ENCODE results near the gene C1orf167.

Gene C1orf167

DNA sequence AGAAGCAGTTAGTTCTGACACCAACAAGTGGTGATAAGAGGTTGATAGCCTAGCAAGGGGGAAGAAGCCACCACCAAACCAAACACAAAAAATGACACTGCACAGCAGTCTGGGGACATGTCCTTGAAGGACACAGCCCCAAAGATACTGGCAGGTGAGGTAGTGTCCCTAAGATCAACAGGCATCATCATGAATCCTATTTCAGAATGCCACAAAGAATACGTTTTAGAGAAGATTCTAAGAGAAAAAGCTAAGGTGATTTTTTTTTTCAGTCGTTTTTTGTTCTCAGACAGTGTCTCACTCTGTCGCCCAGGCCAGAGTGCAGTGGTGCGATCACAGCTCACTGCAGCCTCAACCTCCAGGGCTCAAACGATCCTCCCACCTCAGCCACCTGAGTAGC is 24.2 kb downstream of the C1orf167 start:
- no peak for DNase-seq (ENCODE audit: low spot score)

DNA sequence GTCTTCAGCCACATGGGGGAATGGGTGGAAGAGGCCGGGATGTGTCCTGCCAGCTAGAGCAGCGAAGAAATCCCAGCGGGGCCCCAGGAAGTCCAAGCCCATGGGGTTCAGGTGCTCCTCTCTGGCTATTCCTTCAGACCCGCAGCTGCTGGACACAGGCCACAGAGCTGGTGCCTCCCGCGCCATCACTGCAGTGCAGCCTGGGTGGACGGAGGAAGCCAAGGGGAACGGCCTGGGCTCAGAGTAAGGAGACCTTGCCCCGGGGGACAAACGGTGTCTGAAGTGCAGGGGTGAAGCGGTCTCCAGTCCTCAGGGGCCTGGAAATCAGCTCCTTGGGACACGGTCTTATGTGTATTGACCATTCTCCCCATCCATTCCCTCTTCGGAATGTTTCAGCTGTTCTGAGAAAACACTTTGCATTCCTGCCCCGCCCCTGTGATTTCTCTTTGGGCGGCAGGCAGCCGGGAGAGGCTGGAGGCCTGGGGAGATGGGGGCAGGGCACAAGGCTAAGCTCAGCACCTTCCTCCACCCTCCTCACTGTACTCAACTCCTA is 25.3 kb downstream of the C1orf167 start:
- no peak for DNase-seq (ENCODE audit: low spot score)

DNA sequence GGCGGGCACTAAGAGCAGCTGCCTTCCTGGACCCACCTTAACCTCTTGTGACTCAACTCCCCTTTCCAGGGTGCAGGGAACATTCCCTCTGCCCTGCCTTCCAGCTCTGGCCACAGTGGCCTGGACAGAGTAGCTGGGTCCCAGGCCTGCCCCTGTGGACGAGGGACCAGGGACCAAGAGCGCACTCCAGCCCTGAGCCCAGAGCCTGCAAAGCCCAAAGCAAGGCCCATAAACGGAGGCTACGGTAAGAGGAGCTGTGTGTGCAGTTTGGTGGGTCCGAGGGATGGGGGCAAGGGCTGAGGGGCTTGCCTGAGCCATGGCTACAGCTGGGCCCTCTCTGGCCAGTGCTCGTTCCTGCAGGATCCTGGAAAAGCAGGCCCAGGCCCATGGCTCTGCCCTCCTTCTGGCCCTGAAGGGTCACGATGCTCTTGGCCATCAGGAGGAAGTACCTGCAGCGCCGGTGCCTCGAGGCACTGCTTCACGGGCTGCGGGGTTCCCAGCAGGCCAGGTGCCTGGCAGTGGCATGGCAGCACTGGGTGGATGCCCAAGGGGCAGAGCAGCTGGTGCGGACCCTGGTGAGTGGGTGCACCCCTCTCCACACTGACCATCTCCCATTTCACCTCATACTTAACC is 25.9 kb downstream of the C1orf167 start:
- DNase-seq (ENCODE audit: low spot score) = no peak

DNA sequence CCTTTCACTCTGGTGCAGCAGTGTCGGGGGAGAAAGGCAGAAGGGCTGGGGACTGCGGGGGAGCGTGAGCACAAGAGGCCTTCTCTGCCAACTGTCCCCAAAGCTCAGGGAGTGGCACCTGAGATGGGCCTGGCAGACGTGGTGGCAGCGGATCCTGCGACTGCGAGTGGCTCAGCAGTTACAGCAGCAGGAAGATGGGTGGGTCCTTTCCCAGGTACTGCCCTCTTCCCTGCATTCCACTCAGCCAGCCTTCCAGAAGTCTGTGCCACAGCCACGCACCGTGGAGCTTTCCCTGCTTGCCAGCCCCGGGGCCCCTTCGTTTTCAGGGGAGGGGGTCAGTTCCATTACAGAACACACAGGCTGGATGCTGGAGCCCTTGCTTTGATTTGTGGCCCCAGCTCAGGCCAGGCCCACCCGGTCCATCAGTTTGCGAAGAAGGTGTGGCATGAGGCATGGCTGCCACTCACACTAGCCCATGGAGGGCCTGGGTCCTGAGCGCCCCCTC is 26.6 kb downstream of the C1orf167 start:
- no peak for DNase-seq (ENCODE audit: low spot score)

DNA sequence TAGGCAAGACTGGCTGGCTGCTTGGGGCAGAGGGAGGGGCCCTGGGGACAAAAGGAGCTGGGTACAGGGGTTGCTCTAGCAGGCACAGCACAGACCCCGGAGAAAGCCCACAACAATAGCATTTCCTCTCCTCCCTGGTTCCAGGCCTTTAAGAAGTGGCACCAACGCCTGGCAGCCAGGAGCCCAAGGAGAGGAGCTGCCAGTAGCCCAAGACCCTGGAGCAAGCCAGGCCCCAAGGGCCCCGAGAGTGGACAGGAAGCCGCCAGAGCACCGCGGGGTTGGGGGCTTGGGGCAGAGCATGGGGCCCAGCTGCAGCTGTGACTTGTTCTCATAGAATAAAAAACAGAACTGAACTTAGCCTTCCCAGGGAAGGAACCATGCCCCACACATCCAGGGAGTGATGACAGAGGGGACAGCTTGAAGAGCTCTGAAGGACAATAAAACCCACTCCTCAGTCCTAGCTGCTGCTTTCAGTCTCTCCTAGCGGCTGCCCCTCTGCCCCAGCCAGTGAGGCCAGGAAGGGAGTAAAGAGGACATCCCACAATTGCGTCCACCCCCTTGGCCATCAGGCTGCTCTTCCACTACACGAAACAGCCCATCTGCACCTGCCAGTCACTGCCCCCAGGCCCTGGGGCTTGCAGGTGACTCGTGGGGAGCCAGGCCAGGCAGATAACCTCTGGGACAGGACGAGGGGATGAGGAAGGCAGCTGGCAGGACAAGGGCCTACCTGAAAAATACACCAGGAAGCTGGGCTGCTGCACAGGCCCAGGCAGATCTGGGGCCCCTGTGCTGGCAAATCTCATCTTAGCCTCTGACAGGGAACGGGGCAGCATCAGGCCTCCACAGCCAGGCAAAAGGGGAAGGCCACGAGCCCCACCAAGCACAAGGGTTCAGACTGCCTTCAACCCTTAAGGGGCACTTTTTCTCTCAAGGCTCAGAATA is 27.4 kb downstream of the C1orf167 start:
- DNase-seq (ENCODE audit: low spot score) = no peak

DNA sequence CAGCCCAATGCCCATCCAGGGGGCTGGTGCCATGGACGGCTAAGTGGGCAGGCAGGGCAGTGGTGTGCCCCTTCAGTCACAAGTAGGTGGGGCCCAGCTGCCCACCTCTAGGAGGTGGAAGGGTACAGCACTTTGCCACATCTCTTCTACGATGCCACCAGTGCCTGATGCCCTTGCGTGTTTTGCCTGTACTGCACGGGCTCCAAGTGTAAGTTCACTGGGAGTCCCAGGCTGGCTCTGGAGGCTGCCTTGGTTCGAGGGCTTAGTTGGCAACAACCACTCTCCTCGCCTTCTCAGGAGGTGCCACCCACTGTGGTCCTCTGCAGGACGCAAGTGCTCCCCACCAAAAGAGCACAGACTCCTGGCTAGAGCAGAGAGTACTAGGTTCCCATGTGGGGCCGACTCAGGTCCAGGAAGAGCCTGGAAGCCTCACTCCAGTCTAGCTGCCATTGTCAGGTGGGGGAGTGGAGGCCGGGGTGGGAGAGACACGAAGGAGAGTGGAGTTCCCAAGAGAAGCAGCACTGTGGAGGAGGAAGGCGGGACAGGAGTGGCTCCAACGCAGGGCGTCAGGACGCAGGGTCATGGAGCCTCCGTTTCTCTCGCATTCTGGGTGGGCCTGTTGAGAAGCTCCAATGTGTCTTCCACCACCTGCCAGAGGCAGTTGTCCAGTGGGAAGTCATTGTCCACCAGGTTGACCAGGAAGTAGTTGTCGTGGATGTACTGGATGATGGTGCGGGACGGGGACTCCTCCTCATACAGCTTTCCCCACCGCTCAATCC is 28.3 kb downstream of the C1orf167 start:
- DNase-seq (ENCODE audit: low spot score) = no peak

DNA sequence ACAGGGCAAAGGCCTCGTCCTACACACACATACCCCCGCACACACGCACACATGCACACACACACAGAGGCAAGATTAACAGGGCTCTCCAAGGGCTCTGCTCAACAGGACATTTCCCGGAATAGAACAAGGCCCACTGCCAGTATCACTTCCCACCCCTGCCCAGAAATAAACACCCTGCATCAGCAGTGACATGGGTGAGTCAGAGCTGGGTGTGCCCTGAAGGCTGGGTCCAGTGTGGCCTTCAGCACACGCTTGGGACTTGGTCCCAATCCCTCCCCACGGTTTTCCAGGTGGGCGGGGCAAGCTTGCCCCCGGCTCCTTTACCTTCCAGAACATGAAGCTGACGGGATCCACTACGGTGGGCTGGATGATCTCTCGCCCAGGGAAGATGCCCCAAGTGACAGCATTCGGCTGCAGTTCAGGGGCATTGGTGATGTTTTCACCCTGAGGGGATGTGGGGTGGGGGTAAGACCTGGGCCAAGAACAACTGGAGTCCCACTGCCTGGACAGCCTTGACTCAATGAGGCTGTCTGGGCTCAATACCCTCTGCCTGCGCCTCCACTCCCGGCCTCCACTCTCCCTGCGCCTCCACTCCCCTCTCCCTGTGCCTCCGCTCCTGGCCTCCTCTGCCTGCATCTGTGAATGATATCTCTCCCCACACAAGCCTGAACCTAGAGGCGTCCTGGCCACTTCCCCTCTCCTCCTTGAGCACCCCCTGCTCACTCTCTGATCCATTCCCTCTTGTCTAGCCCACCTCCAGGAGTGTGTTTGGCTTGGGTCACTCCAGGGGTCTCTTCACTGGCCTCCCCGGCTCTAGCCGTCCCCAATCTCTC is 29.1 kb downstream of the C1orf167 start:
- DNase-seq (ENCODE audit: low spot score) = no peak

DNA sequence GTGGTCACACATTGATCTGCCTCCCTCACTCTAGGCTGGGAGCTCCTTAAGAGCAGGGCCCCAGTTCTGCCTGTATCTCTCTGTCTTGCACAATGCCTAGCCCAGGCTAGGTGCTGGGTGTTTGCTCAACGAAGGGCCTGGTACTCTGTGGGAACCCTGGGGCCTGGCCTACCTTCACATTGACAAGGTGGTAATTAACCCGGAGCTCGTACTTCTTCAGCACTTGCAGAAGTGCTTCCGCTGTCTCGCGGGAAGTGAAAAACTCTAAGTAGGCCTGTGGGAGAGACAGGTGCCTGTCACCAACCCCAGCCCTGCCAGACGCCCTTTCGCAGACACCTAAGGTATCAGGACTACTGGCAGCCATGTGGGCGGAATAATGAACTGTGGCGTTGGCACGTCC is 30.1 kb downstream of the C1orf167 start:
- no peak for DNase-seq (ENCODE audit: low spot score)

DNA sequence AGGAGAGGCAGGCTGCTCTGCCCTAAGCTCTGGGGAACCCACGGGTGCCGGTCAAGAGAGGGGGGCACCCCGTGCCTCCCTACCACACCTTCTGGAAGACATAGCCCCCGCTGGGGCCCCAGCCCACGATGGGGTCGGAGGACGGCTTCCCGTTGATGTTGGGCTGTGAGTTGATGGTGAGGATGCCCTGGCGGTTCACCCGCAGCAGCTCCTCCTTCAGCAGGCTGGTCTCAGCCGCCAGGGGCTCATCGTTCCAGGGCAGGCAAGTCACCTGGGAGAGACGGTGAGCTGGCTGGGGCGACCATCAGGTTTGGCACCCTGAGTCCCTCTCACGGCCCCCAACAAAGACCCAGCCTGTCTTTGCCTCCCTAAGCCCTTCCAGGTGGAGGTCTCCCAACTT is 31.8 kb downstream of the C1orf167 start:
- no peak for DNase-seq (ENCODE audit: low spot score)

DNA sequence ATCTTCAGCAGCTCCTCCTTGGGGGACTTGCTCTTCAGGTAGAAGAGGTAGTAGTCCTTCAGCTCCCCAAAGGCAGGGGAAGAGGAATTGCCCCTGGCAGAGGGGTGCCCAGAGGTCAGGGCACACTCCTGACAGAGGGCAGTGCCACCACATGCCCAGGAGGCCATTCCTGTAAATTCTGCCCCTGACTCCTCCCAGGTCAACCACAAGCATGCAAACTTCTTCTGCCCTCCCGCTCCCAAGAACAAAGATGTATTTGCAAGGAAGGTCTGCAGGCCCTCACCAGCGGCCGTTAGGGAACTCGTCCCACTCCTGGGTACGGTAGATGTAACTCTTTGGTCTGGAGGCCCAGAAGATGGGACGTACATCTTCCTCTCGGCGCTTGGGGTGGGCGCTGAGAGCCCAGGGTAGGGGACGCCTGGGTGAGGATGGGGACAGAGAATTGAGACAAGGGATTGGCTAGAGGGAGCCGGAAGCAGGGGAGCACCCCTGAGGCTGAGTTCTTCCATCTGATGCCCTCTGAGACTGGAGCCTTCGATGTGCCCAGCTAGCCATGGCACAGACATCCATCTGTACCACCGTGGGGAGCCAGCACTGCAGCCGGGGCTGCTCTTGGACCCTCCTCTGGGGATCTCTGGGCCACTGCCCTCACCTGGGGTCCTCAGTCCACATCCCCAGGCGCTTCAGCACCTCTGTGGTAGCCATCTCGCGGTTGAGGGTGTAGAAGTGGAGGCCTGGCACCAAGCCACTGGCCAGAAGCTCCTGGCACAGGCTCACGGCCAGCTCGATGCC is 32.6 kb downstream of the C1orf167 start:
- DNase-seq (ENCODE audit: low spot score) = no peak

DNA sequence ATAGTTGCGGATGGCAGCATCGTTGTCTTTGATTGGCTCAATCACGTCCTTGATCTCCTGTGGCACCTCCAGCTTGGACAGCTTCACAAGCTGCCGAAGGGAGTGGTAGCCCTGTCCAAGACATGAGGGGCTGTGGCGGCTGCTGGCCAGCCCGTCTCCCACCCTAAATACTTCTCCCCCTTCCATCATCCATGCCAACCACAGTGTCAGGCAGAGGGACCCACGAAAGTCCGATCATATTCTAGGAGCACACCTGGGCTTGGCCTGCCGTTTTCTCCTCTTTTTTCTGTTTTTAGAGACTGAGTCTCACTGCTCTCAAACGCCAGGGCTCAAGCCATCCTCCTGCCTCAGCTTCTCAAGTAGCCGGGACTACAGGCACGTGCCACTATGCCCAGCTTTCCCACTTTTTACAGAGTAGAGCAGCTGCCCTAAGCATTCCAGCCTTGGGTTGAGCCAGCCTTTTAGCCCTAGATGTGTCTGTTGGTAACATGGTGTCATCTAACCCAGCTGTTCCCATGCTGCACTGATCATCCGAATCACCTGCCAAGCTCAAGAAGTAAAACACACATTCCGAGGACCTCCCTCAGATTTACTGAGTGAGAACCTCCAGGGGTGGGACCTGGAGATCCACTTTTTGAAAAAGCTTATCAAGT is 33.4 kb downstream of the C1orf167 start:
- DNase-seq (ENCODE audit: low spot score) = no peak

DNA sequence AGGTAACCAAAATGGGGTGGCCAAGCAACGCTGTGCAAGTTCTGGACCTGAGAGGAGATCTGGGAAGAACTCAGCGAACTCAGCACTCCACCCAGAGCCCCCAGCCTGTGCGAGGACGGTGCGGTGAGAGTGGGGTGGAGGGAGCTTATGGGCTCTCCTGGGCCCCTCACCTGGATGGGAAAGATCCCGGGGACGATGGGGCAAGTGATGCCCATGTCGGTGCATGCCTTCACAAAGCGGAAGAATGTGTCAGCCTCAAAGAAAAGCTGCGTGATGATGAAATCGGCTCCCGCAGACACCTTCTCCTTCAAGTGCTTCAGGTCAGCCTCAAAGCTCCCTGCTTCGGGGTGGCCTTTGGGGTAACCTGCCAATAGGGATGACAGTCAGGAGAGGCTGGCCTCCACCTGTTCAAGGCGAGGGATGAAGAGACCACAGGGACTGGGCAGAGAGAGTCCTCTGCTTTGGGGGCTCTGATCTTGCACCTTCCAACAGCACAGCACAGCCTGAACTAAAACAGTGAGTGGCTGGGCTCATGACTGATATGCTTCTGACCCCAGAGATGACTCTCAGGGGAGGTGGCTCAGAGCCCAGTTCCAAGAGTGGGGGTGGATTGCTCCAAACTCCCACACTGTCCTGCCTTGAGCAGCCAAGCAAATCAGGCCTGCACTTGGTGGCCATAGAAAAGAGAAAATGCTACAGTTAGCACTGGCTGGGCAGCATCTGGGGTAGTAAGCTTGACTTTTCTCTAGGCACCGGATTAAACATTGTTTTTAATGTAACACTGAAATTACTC is 34.2 kb downstream of the C1orf167 start:
- no peak for DNase-seq (ENCODE audit: low spot score)

DNA sequence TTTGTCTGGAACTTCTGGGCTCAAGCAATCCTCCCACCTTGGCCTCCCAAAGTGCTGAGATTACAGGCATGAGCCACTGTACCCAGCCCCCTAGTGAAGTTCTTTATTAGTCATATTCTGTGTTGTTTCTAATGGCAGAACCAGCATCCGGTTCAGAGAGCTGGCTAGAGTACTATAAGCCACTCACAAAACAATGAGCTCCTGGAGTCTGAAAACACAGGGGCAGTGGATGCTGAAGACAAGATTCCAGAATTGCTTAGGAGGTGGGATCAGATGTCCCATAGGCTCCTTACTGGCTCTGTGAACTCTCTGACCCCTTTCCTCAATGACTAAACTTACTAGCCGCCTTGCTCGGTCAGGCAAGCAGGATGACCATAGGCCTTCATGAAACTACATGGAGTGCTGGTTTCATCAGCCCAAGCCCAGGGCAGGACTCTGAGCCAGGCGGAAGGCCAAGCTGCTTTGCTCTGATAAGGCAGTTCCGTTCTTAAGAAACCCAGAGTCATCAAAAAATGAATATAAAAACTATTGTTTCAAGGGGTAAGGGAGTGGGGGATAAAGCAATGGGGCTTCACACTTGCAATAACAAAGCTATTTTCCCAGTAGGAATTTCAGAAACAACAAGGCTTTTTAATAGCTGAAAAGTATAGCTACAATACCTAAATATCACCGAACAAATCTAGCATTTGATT is 35.7 kb downstream of the C1orf167 start:
- no peak for DNase-seq (ENCODE audit: low spot score)

DNA sequence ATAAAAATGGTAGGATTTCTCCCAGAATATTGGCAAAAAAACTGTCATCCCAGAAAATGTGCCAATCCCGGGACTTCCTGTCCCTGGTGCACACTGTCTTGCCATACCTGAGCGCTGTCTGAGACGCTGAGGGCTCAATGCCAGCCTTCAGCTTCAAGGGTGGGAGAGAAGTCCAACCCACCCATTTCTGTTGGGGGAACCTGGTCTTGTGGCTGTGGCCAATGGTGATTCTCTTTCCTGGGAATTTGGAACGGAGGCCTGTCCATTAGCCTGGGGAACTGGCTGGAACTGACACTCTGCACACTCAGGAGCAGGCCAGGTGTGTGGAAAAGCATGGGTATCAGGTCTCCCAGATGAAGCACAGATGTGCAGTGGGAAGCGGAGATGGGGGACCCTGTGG is 37.1 kb downstream of the C1orf167 start:
- no peak for DNase-seq (ENCODE audit: low spot score)

DNA sequence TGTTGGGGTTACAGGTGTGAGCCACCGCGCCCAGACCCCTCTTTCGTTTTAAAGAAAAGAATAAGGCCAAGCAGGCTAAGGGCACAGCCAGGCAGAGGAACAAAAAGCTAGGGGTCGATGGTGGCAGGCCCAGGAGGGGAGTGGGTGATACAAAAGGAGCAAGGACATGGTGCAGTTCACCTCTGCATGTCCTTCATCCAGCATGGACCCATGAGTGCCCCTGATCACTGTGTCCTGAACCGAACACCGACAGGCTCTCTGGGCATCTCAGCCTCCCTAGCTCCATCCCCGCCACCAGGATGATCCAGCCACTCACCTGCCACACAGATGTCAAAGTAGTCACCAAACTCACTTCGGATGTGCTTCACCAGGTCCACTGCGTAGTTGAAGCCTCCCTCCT is 37.9 kb downstream of the C1orf167 start:
- no peak for DNase-seq (ENCODE audit: low spot score)

DNA sequence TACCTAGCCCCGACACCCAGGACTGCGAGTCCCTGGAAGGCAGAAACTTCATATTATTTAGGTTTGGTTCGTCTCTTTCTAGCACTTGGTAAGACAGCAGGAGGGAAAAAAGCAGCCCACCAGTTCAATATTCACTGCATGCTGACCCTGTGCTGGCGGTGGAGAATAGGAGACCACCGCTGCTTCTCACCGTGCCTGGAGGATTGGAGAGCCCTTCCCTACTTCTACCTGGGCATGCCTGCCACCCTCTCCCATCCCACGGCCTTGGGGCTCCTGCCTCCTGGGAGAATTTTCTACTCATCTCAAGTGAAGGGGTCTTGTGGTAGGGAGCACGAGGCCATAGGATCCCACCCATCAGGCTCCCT is 38.4 kb downstream of the C1orf167 start:
- DNase-seq (ENCODE audit: low spot score) = no peak

DNA sequence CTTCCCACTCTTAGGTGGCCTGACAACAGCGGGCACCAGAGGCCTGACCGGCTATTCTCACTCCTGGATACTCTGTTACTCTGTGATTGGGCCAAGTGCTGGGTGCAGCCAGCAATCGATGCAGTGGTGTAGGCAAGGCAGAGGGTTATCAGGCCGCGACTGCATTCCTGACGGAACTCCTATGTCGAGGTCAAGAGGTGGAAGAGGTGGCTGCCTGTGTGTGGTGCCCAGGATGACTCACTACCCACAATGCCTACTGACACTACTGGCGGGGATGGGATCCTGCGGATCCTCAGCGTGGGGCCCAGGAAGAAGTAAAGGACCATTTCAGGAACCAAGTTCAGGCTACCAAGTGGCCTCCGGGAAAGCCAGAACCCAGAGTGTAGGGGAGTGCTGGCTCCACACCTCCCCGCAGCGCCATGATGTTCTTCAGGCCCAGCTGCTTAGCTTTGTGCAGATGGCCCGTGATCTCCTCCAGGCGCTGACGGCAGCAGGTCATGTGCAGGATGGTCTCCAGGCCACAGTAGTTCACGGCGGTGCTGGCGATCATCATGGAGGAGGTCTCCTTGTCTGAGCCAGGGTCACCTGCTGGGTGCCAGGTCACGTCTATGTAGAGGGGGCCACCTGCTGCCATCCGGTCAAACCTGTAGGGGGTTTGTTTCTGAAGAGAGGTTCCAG is 38.9 kb downstream of the C1orf167 start:
- DNase-seq (ENCODE audit: low spot score) = no peak

DNA sequence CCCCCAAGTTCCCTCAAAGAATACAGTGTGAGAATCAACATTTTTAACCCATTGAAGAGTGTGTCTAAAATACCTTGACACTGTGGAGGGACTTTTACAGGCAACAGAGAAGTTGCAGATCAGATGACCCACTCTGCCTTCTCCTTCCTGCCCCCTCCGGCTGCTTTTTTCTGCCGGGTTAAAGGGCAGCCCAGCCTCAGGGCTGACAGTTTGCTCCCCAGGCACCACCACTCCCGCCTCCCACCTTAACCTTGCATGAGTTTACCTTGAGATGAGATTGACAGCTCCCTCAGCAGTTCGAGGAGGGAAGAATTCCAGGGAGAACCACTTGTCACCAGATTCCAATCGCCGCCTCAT is 40.6 kb downstream of the C1orf167 start:
- DNase-seq (ENCODE audit: low spot score) = no peak

Measured in RKO (cell line).